Hematopoietic multipotent progenitor cell treated with erythropoietin and hydrocortisone succinate and interleukin-3 and kit ligand, for 4 days (in vitro differentiated cells): ENCODE data around the gene STK33.

Experiments used
- DNase-seq: peaks from one replicate; pipeline ENCODE4 v3.0.0-alpha.2; 2015

Gene STK33

DNA sequence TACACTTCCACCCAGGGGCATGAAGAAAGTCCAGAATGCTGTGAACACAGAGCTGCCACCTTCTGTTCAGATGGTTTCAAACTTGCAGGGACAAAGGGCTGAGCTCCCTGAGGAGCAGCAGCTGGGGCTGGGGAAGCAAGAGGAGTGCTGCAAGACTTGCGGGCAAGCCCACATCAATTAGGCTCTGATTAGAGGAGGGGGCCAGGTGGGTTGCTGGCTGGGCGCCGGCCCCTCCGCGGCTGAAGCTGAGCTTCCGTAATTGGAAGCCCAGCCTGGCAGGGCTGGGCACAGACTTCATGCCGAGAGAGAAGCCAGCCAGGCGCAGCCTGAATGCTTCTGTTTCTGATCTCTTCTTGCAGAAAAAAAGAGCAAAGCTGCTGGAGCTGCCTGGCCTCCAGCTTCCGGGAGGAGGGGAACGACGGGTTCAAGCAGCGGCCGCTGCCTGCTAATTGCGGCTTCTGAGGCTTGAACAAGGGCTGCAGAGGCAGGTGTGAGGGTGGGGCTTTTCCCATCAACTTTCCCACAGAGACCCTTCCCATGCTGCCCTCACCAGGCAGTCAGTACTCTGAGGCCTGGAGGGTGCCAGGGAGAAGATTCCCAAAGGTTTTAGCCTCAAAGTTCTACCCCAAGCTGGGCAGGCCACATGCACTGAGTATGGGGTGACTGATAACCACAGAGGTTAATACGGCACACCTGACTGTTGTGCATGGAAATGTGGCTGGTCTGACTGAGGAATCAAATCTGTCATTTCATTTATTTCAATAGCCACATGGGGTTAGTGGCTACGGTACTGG, 239.2 kb downstream of the STK33 start:
- DNase-seq, result peak; percentile 27

DNA sequence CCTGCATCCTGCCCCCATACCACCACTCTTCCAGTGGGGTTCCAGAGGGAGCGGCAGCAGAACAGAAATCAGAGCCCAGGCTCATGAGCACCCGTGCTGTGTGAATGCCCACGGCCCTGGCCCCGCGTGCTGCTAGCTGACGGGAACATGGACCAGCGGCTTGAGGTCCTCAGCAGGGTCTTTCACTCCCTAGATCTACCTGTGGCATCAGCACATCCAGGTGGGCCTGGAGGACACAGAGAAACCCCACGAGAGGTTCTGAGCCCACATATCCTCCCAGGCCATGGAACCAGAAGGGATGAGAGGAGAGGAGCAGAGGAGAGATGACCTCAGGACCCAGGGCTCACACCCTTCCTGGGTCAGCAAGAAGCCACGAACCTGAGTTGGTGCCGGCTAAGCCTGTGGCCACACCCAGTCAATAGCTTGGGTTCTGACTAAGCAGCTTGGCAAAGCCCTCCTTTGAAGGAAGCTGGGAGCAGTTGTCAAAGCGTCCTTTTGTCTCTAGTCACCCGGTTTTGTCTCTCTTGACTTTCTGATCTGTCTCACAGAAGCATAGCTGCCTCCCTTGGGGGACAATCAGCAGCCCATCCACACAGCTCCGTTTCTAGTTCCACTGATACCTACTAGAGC, 241.0 kb downstream of the STK33 start:
- DNase-seq, result no peak

DNA sequence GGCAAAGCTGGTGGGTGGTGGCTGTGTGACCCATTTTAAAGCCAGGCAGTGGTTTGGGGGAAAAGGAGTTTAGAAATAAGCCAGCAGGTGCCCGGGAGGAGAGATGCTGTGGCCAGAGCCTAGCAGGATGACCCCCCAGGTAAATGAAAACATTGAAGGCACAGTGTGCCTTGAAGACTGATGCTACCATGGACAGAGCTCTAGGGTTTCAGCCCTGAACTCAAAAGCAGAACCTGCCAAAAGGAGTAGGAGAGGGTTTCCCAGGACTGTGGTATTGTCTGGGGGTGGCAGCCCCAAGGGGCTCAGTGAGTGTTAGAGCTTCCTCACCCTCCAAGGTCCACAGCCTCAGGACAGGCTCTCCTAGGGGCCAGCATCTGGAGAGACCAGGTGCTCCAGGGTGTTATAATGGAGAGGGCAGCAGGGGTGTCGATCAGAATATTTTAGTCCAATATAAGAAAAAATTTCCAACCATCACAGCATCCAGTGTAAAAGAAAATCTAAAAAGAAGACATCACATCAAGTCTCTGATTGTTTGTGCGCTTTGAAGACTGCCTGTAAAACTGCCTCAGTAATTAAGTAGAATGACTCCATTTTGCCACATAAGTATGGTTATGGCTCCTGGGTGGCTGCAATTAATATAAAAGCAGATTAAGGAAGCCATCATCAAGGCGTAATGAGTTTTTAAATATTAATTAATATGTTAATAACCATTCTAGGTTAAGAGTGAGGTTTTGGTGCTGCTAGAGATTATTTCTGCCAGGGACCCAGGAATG, 241.7 kb downstream of the STK33 start:
- DNase-seq, result no peak

DNA sequence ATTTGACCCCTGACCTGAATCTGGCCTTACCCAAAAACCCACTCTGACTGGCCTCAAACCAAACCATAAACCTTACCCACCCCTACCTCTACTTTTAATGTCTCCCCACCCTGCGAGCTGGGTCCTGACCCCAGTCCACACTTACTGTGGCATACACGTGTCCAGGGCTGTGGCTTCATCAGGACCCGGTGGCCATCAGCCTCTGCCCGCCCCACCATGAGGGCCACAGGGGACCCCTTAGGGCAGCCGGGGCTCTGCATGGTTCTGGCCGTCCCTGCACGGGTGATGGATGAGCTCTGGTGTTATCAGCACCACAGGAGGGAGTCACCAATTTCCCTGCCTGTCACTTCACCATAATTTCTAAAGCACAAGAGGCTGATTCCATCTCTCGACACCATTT, 242.8 kb downstream of the STK33 start:
- no peak for DNase-seq

DNA sequence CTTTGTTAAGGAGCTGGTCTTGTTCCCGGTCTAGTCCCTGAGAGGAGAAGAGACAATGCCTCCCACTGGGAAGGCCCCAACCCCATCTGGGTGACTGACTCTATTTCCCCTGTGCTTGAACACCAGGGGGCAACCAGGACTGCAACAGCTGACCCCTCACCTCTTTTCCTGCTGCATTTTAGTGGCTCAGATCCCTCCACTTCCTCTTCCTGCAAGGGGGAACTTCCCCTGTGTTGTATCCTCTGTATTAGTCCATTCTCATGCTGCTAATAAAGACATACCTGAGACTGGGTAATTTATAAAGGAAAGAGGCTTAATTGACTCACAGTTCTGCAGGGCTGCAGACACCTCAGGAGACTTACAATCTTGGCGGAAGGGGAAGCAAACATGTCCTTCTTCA, 246.1 kb downstream of the STK33 start:
- DNase-seq, result no peak

DNA sequence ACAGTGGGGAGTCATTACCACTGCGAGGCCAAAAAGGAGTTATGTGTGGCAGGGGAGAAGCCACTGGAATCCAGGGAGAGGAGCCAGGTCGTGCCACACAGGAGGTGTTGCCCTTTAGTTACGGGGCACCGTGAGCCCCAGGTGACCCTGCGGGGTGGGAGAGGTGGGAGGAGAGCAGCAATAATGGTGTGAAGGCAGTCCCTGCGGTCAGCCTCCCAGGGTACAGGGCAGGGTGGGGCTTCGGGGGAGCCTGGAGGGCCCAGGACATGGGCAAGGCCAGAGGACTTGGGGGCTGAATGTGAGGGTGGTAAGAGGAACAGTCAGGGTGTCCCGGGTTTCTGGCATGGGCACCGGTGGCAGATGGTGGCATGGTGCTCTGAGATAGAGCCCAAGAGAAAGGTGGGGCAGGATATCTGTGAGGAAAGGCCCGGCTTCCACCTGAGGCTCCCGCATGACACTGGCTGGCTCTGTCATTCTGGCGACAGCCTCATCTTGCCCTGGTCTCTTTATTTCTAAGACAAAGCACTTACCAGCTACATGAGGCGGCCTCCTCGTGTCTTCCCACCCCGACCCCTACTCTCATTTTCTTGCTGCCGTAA, 247.8 kb downstream of the STK33 start:
- no peak for DNase-seq

DNA sequence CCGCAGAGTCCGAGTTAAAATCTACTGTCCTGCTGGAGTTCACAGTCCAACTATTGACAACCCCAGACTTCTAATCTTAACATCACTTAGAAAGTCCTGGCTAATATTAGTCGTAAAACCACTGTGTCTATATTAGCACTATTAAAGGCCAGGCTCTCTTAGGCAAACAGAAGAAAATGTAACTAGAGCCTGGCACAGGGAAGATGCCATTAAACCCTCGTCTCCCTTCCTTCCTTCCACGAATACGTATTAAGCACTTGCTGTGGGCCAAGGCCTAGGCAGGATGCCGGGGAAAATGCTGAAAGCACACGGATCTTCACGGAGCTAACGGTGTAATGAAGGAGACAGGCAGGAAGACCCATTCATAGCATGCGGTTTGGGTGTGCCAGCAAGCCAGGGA, 248.8 kb downstream of the STK33 start:
- no peak for DNase-seq

DNA sequence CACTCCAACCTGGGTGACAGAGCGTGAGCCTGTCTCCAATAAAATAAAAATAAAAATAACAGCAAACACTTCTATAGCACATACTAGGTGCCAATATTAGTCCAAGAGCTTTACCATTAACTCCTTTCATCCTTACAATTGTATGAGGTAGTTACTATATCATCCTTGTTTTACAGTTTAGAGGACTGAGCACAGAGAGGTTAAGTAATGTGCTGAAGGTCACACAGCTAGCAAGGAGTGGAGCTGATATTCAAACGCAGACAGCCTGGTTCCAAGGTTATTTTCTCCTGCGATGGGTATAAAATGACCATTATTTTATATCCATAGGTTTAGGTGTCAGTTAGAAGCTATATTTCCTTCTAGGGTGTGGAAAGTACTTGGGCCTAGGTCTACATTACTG, 249.7 kb downstream of the STK33 start:
- no peak for DNase-seq

DNA sequence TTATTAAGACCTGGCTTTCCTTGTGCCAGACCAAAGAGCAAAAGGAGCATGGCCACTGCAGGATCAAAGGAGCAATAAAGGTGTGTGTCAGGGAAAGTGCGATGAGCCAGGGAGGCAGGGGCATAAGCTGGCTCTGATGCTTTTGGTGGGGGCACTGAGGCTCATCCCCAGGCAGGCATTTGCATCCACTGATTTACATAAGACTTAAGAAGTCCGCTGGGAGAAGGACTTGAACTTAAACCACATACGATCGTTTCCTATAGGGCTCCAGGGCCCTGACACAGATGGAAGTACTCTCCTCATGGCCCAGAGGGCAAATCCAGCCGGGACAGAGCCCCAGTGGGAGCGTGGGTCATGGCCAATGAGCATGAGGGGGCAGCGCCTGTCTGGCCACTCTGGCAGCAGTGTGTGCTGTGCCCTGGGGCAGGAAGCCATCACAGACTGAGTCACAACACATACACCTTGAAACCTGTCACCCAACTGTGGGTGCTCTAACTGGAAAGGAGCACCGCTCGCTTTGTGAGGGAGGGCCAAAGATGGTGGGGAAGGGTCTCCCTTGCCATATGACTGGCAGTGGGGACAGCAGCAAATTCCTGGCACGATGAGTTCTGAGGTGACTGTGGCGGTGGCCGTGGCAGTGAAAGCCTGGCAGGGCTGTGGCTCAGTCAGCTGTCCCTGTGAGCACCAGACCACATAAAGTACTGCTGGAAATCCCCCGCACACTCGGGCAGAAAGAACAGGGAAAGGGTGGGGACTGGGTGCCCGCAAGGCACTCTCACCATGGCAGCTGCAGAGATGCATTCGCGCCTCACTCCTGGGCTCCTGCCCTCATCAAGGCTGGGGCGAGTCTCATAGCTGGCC, 251.0 kb downstream of the STK33 start:
- DNase-seq, result no peak

DNA sequence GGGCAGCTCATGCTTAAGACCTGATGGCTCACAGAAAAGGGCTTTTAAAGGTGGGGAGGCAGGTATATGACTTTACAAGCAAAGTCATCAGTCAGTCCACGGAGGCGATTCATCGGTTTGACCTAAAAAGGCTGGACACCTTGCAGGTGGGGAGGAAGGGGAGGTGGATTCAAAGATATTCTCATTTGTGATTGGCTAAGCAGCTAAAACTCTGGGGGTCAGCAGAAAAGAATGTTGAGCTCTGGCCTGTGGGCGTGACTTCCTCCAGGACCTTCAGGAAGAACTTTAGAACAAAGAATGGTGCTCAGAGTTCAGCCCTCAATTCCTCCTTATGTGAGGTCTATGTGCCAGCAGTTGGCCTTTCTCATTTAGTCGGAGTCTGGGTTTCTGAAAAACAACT, 252.0 kb downstream of the STK33 start:
- no peak for DNase-seq
